ENCODE results near the gene LRIG1.

- TF ChIP-seq REST (IDR thresholded peaks at IDR 0.05; ENCODE audit: insufficient replicate concordance, low read depth) = no peak
- no peak for TF ChIP-seq CTCF (IDR thresholded peaks at IDR 0.05; ENCODE audit: insufficient read depth, low read length)
Observed at GRCh38 chr3:66397745-66398144, 103.1 kb downstream of the LRIG1 start.
